ENCODE measurements around the gene CALCOCO2. TPM values are rescaled to one million over a fixed set of nuclear protein-coding genes. Genes with fewer than 3 reads are reported as not detected.
A peak's percentile ranks its signal among the peaks of the same experiment; 100 is the strongest.

The CALCOCO2 gene
- total RNA-seq, 1 experiment from 2014 or later = 23.1 TPM

GRCh38 chr17:48860456-48860855 is 29.6 kb downstream of the CALCOCO2 start:
- Histone ChIP-seq H3K56ac (ENCODE audit: insufficient read length, low read depth, low read length) (no peak overlapping the region), H3K4me2 (ENCODE audit: insufficient read depth, insufficient read length, low read length) (no peak overlapping the region), H4K20me1 (ENCODE audit: control insufficient read depth, insufficient read depth, insufficient read length) (no peaks in the 10 kb centered on the region), H3K18ac (ENCODE audit: insufficient read length, low read depth, low read length) (no peak overlapping the region), H2AFZ (ENCODE audit: low read length) (no peak overlapping the region), H4K5ac (ENCODE audit: insufficient read length, low read depth, low read length) (no peak overlapping the region), H3K79me1 (ENCODE audit: insufficient read depth, low read depth, low read length, poor library complexity, severe bottlenecking) (no peaks in the 10 kb centered on the region), H3K23ac (ENCODE audit: insufficient read length, low read depth, low read length) (no peak overlapping the region), H2BK120ac (ENCODE audit: low read depth, low read length, poor library complexity, severe bottlenecking) (no peak overlapping the region), H3K9me3 (ENCODE audit: control insufficient read depth, low read depth, low read length) (no peaks in the 10 kb centered on the region), H2BK5ac (ENCODE audit: insufficient read length, low read length) (no peak overlapping the region), H4K91ac (ENCODE audit: insufficient read length, low read depth, low read length) (no peak overlapping the region), H3K4me1 (ENCODE audit: insufficient read depth, low read length) (0 out of 2 replicates have a peak, but pooled peaks cover under 1% of the 10 kb centered on the region), H2BK15ac (ENCODE audit: low read depth, low read length) (no peak overlapping the region), H2BK20ac (ENCODE audit: low read depth, low read length, poor library complexity, severe bottlenecking) (no peak overlapping the region), H3K14ac (ENCODE audit: insufficient read depth, low read length) (no peak overlapping the region), H3K9ac (ENCODE audit: extremely low read depth, insufficient read length, low read length) (no peak overlapping the region), H3K79me2 (ENCODE audit: insufficient read depth, low read length) (no peaks in the 10 kb centered on the region), H3K27ac (ENCODE audit: insufficient read length, low read depth, low read length) (no peak overlapping the region), H3K27me3 (ENCODE audit: insufficient read depth, low read length) (no peaks in the 10 kb centered on the region), H3K23me2 (ENCODE audit: insufficient read length, low read depth, low read length, poor library complexity, severe bottlenecking) (no peaks in the 10 kb centered on the region), H2BK12ac (ENCODE audit: insufficient read length, low read depth, low read length) (no peak overlapping the region), H4K8ac (replicated peaks; ENCODE audit: insufficient read length, low read depth, low read length) (no peak overlapping the region), H3T11ph (ENCODE audit: low read length) (no peak overlapping the region), H2AK5ac (ENCODE audit: insufficient read length, low read length) (no peak overlapping the region), H3K4ac (ENCODE audit: low read depth, low read length) (no peak overlapping the region)
- H3K27ac Mint-ChIP-seq = peak overlapping the region in 1 of 3 experiments; percentile 14; a peak in 1 of 7 replicates
- no peak for TF ChIP-seq CTCF (conservative IDR thresholded peaks at IDR 0.05)
- no peaks in the 10 kb centered on the region for H3K4me1 Mint-ChIP-seq
- H3K4me3 Mint-ChIP-seq = no peak overlapping the region
- no peak for DNase-seq
- WGBS (ENCODE audit: extremely low coverage, insufficient read length, low lambda C conversion rate) = no CpG with 5 or more reads among the region's 4 CpGs
- H3K27me3 Mint-ChIP-seq (ENCODE audit: low read depth) = no peaks in the 10 kb centered on the region
- H3K9me3 Mint-ChIP-seq = no peaks in the 10 kb centered on the region
- H3K36me3 Mint-ChIP-seq (ENCODE audit: insufficient read depth in 1 of 3, low read depth in 3 of 3) = peaks cover 0 to 14% (median 0%) of the 10 kb centered on the region in 3 experiments; a peak in 3 of 7 replicates
